DOHH2 (cell line): ENCODE results near the gene ARMC9.

ENCODE experiments used
- EZH2phosphoT487 ChIP-seq: fragments of 200-600 bp; sonication (generic); IDR thresholded peaks from 2 replicates; pipeline ENCODE4 v1.6.1; 2017; ENCODE audit warnings: borderline replicate concordance, mild to moderate bottlenecking, antibody characterized with exemption, low read length, moderate library complexity, mixed read lengths
- TF ChIP-seq, protein P1 (sequence below): fragments of 200-600 bp; sonication (generic); IDR thresholded peaks from one replicate; pipeline ENCODE4 v1.5.1; 2014; ENCODE audit warnings: antibody characterized with exemption, mild to moderate bottlenecking, low read depth, low read length; ENCODE audit not compliant: poor library complexity, severe bottlenecking

DNA sequence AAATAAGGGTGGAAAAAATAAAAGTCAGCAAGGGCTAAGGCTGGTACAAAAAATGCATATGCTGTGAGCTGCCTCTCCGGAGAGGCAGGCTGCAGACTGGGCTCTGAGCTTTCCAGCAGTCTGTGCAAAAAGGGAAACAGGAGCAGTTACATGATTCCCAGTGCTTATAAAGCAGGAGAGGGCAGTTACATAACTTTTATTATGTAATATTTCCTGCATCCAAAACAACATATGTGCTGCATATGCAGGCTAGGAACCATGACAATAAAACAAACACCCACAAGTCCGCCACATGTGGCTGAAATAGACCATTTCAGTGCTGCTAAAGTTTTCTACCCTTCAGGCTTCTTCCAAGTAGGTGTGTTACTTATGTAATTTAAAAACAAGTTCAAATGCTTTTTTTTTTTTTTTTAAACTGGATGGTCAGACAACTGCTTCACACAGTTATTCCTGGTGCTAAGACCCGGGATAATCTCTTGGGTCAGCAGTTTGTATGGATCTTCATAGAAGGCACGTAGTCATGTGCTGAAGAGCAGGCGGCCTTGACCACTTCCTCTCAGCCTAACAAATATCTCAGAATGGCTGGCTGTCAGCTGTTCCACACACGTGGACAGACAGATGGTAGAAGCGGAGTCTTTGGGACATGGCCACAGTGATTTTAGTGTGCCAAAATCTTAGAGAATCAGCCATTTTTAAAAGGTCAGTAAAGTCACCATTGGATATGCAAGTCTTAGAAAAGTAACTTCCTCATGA is 43.5 kb downstream of the ARMC9 start:
- TF ChIP-seq, protein P1, sequence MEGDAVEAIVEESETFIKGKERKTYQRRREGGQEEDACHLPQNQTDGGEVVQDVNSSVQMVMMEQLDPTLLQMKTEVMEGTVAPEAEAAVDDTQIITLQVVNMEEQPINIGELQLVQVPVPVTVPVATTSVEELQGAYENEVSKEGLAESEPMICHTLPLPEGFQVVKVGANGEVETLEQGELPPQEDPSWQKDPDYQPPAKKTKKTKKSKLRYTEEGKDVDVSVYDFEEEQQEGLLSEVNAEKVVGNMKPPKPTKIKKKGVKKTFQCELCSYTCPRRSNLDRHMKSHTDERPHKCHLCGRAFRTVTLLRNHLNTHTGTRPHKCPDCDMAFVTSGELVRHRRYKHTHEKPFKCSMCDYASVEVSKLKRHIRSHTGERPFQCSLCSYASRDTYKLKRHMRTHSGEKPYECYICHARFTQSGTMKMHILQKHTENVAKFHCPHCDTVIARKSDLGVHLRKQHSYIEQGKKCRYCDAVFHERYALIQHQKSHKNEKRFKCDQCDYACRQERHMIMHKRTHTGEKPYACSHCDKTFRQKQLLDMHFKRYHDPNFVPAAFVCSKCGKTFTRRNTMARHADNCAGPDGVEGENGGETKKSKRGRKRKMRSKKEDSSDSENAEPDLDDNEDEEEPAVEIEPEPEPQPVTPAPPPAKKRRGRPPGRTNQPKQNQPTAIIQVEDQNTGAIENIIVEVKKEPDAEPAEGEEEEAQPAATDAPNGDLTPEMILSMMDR: no peak
- TF ChIP-seq EZH2phosphoT487: no peak
